Lung microvascular endothelial cell (primary cell): ENCODE results near the gene ATP2C1. TPM values are rescaled to one million over a fixed set of nuclear protein-coding genes. Genes with fewer than 3 reads are reported as not detected.
A peak's percentile ranks its signal among the peaks of the same experiment; 100 is the strongest.
"Not testable (repeated sequence)": the region's sequence is repeated elsewhere in the genome, so short reads cannot be mapped to it uniquely, and the experiment has no call there.

Source experiments
- DNase-seq, 2 donors: peaks; one replicate each; pipeline versions ENCODE4 v3.0.0 to v3.0.0-alpha.2; 2010; ENCODE audit warnings: low read depth in 2 of 2
- total RNA-seq: library from RNA; depleted of rRNA; stranded (reverse); fragments of >200 nt; gene quantifications from 2 replicates; pipeline ENCODE4 v1.2.1, GENCODE V29; 2014

ATP2C1 gene
- 67.6 and 92.1 TPM in 2 replicates for total RNA-seq

DNA sequence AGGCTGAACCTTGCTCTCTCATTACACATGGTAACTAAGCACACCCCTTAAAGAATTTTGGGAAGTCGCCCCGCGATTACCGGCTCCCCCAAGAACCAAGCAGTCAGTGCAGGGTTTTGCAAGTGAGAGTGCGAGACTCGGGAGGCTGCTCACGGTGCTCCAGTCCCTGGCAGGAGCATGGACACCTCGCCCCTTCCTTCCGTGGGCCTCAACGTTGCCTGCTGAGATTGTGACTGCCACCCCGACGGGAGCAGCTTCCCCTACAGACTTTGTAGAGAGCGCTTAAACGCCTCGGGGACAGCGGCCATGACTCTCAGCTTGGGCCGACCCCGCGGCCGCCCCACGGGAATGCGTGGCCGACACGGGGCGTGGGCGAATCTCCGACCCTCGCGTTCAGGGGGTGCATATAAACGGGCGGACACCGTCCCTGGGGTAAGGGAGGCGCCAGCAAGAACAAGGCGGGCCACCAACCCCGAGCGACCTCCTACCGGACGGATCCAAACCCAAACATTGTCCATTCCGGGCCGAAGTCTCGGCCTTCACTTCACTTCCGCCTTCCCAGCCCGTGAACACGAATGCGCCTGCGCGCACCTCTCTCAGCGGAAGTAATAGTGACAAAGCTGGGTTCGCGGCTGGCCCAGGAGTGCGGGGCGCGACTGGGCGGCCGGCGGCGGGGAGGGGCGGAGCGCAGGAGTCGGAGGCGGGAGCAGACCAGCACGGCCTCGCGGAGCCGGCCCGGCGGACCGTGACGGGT is at the start of gene ATP2C1:
Gene ATP2C1 (plus strand): TSS at position 709 of the 754 bp plus-strand sequence. CDS start 686 bp downstream, outside the sequence.
- peak; percentile 95 to 97 for DNase-seq

DNA sequence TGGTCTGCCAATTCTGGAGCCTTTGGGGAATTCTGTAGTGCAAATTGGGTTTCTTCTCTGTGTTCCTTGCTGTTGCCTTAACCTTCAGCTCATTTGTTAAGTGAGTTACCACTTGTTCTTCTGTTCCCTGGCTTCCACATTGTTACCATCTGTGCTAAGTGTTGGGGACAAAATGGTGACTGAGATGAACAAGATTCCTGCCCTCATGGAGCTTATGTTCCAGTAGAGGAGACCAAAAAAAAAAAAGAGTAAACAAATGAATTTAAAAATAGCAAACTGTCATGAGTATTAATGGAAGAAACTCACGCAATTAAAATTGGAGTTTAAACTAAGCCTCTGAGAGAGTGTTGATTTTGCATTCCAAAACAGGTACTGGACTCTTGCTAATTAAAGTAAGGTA is 49.4 kb upstream of the ATP2C1 start:
- no peak for DNase-seq

- DNase-seq = no peak
These were observed 47.7 kb upstream of the ATP2C1 start for GRCh38 chr3:130846181-130846580.

GRCh38 chr3:130849091-130849552 is 44.8 kb upstream of the ATP2C1 start:
- no peak for DNase-seq

GRCh38 chr3:130850044-130850797 is 43.7 kb upstream of the ATP2C1 start:
- peak in 1 of 2 donors; percentile 45 for DNase-seq

DNA sequence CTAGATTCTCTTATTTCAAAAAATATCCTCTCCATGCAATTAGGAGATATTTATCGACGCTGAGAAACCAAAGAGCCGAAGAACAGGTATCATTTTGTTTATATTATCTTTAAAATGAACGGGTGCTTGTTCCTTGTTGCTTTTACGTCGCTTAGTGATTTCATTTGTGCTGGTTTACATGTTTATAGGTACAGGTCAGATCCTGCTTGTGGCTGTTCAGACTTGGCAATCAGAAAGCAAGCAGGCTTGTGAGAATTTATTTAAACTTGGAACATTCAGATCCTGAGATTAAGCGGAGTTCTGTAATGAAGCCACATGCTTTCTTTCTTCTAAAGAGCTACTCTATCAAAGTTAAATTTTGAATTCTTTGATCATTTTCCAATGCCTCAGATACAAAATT is 43.0 kb upstream of the ATP2C1 start:
- no peak for DNase-seq

- DNase-seq = no peak
These were observed 42.6 kb upstream of the ATP2C1 start for GRCh38 chr3:130851277-130851676.

- no peak for DNase-seq
These were observed 40.3 kb upstream of the ATP2C1 start for GRCh38 chr3:130853581-130853980.

DNA sequence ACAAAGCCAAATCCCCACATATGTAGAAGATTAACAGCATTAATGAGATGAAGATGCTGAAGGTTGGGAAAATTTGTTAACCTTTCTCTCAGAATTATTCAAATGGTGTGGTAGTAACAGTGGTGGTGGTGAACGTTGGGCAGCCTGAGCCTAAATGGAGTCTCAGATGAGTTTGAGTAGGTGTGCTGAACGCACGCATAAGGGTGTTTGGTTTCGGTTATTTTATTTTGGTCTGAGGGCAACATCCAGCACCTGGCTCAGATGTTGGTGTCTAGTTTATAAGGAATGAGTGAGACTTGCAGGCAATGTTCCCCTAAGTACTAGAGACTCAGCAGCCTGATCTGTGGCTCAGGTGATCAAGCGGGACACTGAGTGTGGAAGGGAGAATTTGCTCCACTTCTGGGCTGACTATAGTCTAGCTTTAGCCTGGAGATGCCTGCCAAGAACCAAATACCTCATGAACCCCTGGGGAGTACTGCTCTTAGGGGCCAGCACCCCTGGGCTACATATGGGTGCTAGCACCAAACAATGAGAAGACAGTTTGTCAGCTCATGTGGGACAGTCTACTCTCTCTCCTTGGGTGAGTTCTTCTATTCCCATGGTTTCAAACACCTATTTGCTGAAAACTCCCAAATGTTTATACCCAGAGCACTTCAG is 39.5 kb upstream of the ATP2C1 start:
- no peak for DNase-seq

GRCh38 chr3:130857336-130858026 is 36.4 kb upstream of the ATP2C1 start:
- DNase-seq = no peak

- DNase-seq = not testable (repeated sequence)
These were observed 31.8 kb upstream of the ATP2C1 start for GRCh38 chr3:130862130-130862529.

- no peak for DNase-seq
These were observed 28.4 kb upstream of the ATP2C1 start for GRCh38 chr3:130865489-130865888.

DNA sequence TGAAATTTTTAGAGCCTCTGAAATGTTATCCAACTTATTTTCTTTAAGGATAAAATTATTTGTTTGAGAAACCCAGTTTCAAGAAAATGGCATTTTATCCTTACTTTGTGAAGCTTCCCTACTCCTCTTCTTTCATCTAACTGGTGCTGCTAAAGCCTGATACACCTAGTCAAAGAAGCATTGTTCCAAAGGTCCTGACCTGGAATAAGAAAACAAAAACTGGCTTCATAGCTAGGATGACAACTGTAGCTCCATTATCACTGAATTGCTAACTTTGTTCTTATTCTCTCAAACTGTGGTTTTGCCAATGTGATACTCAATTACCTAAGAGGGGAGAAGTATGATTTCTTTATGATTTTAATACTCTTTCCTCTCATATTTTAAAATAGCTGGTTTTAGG is 27.6 kb upstream of the ATP2C1 start:
- no peak for DNase-seq

- no peak for DNase-seq
These were observed 23.5 kb upstream of the ATP2C1 start for GRCh38 chr3:130870423-130870822.

DNA sequence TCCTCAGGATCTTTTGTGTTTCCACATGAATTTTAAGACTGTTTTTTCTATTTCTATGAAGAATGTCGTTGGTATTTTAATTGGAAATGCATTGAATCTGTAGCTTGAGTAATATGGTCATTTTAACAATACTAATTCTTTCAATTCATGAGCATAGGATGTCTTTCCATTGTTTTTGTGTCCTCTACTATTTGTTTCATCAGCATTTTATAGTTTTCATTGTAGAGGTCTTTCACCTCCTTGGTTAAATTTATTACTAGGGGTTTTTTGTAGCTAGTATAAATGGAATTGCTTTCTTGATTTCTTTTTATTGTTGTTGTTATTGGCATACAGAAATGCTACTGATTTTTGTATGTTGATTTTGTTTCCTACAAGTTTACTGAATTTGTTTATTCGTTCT is 17.3 kb upstream of the ATP2C1 start:
- no peak for DNase-seq

- DNase-seq = no peak
These were observed 15.4 kb upstream of the ATP2C1 start for GRCh38 chr3:130878464-130878863.

GRCh38 chr3:130889416-130889946 is 4.4 kb upstream of the ATP2C1 start:
- no peak for DNase-seq

DNA sequence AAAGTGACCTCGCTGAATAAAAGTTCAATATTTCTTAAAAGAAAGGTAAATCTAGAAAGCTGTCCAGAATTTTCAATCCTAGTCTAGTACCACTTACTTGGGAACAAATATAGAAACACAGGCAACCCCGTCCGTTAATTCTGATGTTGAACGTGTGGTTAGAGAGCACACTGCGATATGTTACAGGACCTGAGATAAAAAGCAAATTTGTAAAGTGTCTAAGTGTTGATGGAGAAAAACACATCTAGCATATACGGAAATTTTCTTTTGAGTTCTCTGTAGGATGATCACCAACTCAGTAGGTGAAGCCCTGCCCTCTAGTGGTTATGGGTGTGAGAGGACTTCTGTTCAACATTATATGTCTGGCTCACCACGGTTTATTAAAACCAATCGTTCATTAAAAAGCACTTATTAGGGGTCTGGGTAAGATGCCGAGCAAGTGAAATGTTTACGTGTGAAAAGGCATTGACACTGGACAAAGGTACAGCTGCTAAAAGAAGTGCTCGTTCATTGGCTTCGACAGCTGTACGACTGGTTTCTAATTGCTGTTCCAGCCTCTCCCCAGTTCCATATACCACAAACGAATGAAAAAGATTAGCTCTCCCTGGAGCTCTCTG is 1.0 kb upstream of the ATP2C1 start:
- peak; percentile 85 to 87 for DNase-seq

GRCh38 chr3:130894130-130894985 is 474 bp downstream of the ATP2C1 start:
- DNase-seq = peak; percentile 29 to 51

- peak in 1 of 2 donors; percentile 25 for DNase-seq
These were observed 1.0 kb downstream of the ATP2C1 start for GRCh38 chr3:130894986-130895280.
